Hepatocyte (in vitro differentiated cells): Measurements from ENCODE around the gene L3MBTL3. TPM values are rescaled to one million over a fixed set of nuclear protein-coding genes. Genes with fewer than 3 reads are reported as not detected.
A peak's percentile ranks its signal among the peaks of the same experiment; 100 is the strongest.
"Not testable (repeated sequence)": the region's sequence is repeated elsewhere in the genome, so short reads cannot be mapped to it uniquely, and the experiment has no call there.

Source experiments
- DNase-seq: peaks from one replicate; pipeline ENCODE4 v3.0.0-alpha.2; 2016; ENCODE audit warnings: low spot score
- H2AFZ ChIP-seq: fragments of 200-600 bp; sonication (generic); 2 replicates; pipeline ENCODE4 v1.6.0; 2016; ENCODE audit warnings: antibody characterized with exemption, mild to moderate bottlenecking
- H3K27ac ChIP-seq: fragments of 200-600 bp; sonication (generic); 2 replicates; pipeline ENCODE4 v1.5.1; 2016; ENCODE audit warnings: mild to moderate bottlenecking
- H3K27me3 ChIP-seq: fragments of 200-600 bp; sonication (generic); 2 replicates; pipeline ENCODE4 v1.6.1; 2016
- H3K36me3 ChIP-seq: fragments of 200-600 bp; sonication (generic); replicated peaks from 2 replicates; pipeline ENCODE4 v1.5.1; 2016; ENCODE audit warnings: low read depth; ENCODE audit not compliant: insufficient read depth
- H3K4me1 ChIP-seq: fragments of 200-600 bp; sonication (generic); 2 replicates; pipeline ENCODE4 v1.5.1; 2016; ENCODE audit warnings: mild to moderate bottlenecking, moderate library complexity; ENCODE audit not compliant: insufficient read depth
- H3K4me2 ChIP-seq: fragments of 200-600 bp; sonication (generic); 2 replicates; pipeline ENCODE4 v1.6.0; 2016
- H3K4me3 ChIP-seq: fragments of 200-600 bp; sonication (generic); 2 replicates; pipeline ENCODE4 v1.5.1; 2016; ENCODE audit warnings: mild to moderate bottlenecking
- H3K79me2 ChIP-seq: fragments of 200-600 bp; sonication (generic); 2 replicates; pipeline ENCODE4 v1.6.0; 2017; ENCODE audit warnings: mild to moderate bottlenecking
- H3K9me2 ChIP-seq: fragments of 200-600 bp; sonication (generic); replicated peaks from 2 replicates; pipeline ENCODE4 v1.6.0; 2017; ENCODE audit warnings: mild to moderate bottlenecking; ENCODE audit not compliant: insufficient read depth
- H3K9me3 ChIP-seq: fragments of 200-600 bp; sonication (generic); 2 replicates; pipeline ENCODE4 v1.5.1; 2016; ENCODE audit warnings: low read depth, mild to moderate bottlenecking
- H4K20me1 ChIP-seq: fragments of 200-600 bp; sonication (generic); 2 replicates; pipeline ENCODE4 v1.6.0; 2016; ENCODE audit warnings: mild to moderate bottlenecking; ENCODE audit not compliant: insufficient read depth, poor library complexity, severe bottlenecking
- EZH2 ChIP-seq: fragments of 200-600 bp; sonication (generic); IDR thresholded peaks from 2 replicates; pipeline ENCODE4 v1.6.1; 2016; ENCODE audit warnings: antibody characterized with exemption, mild to moderate bottlenecking, borderline replicate concordance
- EZH2phosphoT487 ChIP-seq: fragments of 200-600 bp; sonication (generic); IDR thresholded peaks from one replicate; pipeline ENCODE4 v1.6.1; 2018; ENCODE audit warnings: antibody characterized with exemption, mild to moderate bottlenecking, low read depth, moderate library complexity; ENCODE audit not compliant: unreplicated experiment, severe bottlenecking
- WGBS: methylation state at CpG from one replicate; pipeline ENCODE4 v1.1.6; 2016; ENCODE audit warnings: low lambda C conversion rate; ENCODE audit errors: missing lambda C conversion rate; 5-methylcytosine and 5-hydroxymethylcytosine counted together
- polyA plus RNA-seq: library from polyadenylated mRNA; unstranded; fragments of >200 nt; fragmentation: Nextera tagmentation; extraction: Ambion mirVana; gene quantifications from 2 replicates; pipeline ENCODE4 v1.2.1, GENCODE V29; 2016
- total RNA-seq: library from RNA; depleted of rRNA; stranded (reverse); fragments of >200 nt; gene quantifications from 2 replicates; pipeline ENCODE4 v1.2.3, GENCODE V29; 2014
- TF ChIP-seq, protein P1 (sequence below): fragments of 200-600 bp; sonication (generic); IDR thresholded peaks from 2 replicates; pipeline ENCODE4 v1.5.1; 2016; ENCODE audit warnings: antibody characterized with exemption, mild to moderate bottlenecking; ENCODE audit not compliant: poor library complexity

Gene L3MBTL3
- total and polyA plus RNA-seq, 2 experiments from 2014 or later: 5.3 to 20.1 TPM

DNA sequence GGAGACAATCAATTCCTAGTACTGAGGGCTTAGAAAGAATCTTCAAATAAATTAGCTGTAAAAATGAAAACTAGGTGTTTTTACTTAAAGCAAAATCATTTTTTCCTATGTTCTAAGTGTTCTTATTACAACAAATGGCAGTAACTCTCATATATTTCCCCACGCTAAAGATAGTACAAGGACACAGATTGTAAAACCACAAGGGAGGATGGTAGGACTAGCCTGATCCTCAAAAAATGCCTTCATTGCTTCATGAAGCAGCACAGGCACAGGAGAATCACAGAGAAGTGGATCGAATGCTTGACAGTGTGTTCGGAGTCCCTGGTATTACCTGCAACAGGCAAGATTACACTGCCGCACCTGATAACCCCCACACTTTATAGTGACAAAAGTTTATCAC is 145.9 kb downstream of the L3MBTL3 start:
- no peak for DNase-seq
- H3K4me3 ChIP-seq: no peak overlapping the region
- no peaks in the 10 kb centered on the region for H3K36me3 ChIP-seq
- no peaks in the 10 kb centered on the region for H3K9me2 ChIP-seq
- no peaks in the 10 kb centered on the region for H3K4me1 ChIP-seq
- H3K27ac ChIP-seq: no peak overlapping the region
- no peaks in the 10 kb centered on the region for H4K20me1 ChIP-seq
- no peaks in the 10 kb centered on the region for H3K27me3 ChIP-seq
- no peaks in the 10 kb centered on the region for H3K9me3 ChIP-seq
- 72% methylated on average over 4 of the region's 4 CpGs for WGBS
- no peaks in the 10 kb centered on the region for H3K79me2 ChIP-seq
- no peak overlapping the region for H2AFZ ChIP-seq
- TF ChIP-seq, protein P1, sequence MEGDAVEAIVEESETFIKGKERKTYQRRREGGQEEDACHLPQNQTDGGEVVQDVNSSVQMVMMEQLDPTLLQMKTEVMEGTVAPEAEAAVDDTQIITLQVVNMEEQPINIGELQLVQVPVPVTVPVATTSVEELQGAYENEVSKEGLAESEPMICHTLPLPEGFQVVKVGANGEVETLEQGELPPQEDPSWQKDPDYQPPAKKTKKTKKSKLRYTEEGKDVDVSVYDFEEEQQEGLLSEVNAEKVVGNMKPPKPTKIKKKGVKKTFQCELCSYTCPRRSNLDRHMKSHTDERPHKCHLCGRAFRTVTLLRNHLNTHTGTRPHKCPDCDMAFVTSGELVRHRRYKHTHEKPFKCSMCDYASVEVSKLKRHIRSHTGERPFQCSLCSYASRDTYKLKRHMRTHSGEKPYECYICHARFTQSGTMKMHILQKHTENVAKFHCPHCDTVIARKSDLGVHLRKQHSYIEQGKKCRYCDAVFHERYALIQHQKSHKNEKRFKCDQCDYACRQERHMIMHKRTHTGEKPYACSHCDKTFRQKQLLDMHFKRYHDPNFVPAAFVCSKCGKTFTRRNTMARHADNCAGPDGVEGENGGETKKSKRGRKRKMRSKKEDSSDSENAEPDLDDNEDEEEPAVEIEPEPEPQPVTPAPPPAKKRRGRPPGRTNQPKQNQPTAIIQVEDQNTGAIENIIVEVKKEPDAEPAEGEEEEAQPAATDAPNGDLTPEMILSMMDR: no peak
- TF ChIP-seq EZH2phosphoT487: no peak
- no peak for TF ChIP-seq EZH2
- H3K4me2 ChIP-seq: no peak overlapping the region

DNA sequence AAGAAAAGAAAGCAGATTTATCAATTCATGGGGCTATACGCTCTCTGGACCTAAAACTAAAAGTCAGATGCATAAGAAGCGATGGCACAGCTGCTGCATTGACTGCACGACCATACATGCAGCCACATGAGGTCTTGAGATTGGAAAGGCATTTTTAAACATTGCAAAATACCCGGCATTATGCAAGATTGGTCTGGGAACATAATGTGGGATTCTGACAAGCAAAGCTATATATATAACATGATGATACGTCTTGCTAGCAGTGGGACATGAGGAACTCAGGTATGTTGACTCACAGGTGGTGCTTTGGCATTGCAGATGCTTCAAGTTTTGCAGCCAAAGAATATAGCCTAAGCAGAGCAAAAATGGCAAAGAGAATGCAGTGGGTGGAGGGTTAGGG is 149.3 kb downstream of the L3MBTL3 start:
- no peak overlapping the region for H3K4me3 ChIP-seq
- DNase-seq: peak; percentile 16
- 80% methylated on average over 5 of the region's 5 CpGs for WGBS
- no peak overlapping the region for H2AFZ ChIP-seq
- no peaks in the 10 kb centered on the region for H3K9me2 ChIP-seq
- H3K9me3 ChIP-seq: no peaks in the 10 kb centered on the region
- no peak overlapping the region for H3K27ac ChIP-seq
- H3K79me2 ChIP-seq: no peaks in the 10 kb centered on the region
- TF ChIP-seq EZH2phosphoT487 (no peak), EZH2 (no peak)
- TF ChIP-seq, protein P1: no peak
- H3K36me3 ChIP-seq: no peaks in the 10 kb centered on the region
- H3K4me1 ChIP-seq: no peaks in the 10 kb centered on the region
- no peaks in the 10 kb centered on the region for H3K27me3 ChIP-seq
- H4K20me1 ChIP-seq: no peaks in the 10 kb centered on the region
- no peak overlapping the region for H3K4me2 ChIP-seq

DNA sequence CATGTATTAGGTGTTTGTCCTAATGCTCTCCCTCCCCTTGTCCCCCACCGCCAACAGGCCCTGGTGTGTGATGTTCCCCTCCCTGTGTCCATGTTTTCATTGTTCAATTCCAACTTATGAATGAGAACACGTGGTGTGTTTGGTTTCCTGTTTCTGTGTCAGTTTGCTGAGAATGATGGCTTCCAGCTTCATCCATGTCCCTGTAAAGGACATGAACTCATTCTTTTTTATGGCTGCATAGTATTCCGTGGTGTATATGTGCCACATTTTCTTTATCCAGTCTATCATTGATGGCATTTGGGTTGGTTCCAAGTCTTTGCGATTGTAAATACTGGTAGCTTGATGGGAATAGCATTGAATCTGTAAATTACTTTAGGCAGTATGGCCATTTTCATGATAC is 151.8 kb downstream of the L3MBTL3 start:
- not testable (repeated sequence) for H3K36me3 ChIP-seq, H3K4me2 ChIP-seq, H3K9me2 ChIP-seq, H3K4me3 ChIP-seq, H4K20me1 ChIP-seq, H3K27ac ChIP-seq, H3K79me2 ChIP-seq, H2AFZ ChIP-seq, H3K27me3 ChIP-seq, H3K9me3 ChIP-seq, DNase-seq, H3K4me1 ChIP-seq
- WGBS: 97% methylated on average over 4 of the region's 4 CpGs

DNA sequence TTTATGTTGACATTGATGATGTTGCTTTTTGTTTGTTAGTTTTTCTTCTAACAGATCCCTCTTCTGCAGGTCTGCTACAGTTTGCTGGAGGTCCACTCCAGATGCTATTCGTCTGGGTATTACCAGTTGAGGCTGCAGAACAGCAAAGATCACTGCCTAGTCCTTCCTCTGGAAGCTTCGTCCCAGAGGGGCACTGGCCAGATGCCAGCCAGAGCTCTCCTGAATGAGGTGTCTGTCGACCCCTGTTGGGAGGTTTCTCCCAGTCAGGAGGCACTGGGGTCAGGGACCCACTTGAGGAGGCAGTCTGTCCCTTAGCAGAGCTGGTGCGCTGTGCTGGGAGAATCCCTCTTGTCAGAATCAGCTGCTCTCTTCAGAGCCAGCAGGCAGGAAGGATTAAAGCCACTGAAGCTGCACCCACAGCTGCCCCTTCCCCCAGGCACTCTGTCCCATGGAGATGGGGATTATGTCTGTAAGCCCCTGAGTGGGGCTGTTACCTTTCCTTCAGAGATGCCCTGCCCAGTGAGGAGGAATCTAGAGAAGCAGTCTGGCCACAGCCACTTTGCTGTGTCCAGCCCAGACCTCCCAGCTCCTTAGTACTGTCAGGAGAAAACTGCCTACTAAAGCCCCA is 155.1 kb downstream of the L3MBTL3 start:
- not testable (repeated sequence) for H3K36me3 ChIP-seq, H3K9me2 ChIP-seq, H3K4me3 ChIP-seq, H3K27me3 ChIP-seq, H3K27ac ChIP-seq, H3K4me2 ChIP-seq, H2AFZ ChIP-seq, H3K4me1 ChIP-seq, H4K20me1 ChIP-seq, H3K79me2 ChIP-seq, H3K9me3 ChIP-seq, DNase-seq
- 86% methylated on average over 4 of the region's 4 CpGs for WGBS

DNA sequence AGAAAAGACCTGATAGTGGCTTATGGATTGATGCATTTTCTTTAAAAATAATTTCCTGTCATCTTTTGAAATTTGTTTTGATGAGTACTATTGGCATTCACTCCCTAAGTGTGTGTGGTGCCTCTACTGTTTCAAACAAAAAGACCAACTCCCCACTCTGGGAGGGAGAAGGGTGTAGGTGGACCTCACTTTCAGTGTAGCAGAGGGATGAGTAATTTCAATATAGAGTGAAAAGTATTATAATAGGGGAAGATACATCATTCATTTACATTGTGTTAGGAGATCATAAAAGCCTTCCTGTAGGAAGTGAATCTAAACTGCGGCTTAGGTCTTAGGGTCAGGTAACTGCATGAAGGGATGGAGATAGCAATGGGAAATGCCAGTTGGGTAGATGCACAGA is 158.0 kb downstream of the L3MBTL3 start:
- Histone ChIP-seq H4K20me1 (no peaks in the 10 kb centered on the region), H3K79me2 (no peaks in the 10 kb centered on the region), H3K4me1 (peaks cover 6% of the 10 kb centered on the region), H3K4me3 (no peak overlapping the region), H2AFZ (no peak overlapping the region), H3K4me2 (no peak overlapping the region), H3K27me3 (no peaks in the 10 kb centered on the region), H3K27ac (no peak overlapping the region), H3K36me3 (no peaks in the 10 kb centered on the region), H3K9me3 (no peaks in the 10 kb centered on the region), H3K9me2 (no peaks in the 10 kb centered on the region)
- DNase-seq: no peak
- WGBS: 100% methylated on average over 1 of the region's 1 CpG
- no peak for TF ChIP-seq EZH2
- TF ChIP-seq, protein P1: no peak
- no peak for TF ChIP-seq EZH2phosphoT487
